GM18951 (cell line): Measurements from ENCODE around the gene EVA1A.

Experiments
- POLR2A ChIP-seq: IDR thresholded peaks from 4 replicates; pipeline ENCODE4 v1.6.1; 2011; ENCODE audit warnings: mild to moderate bottlenecking; ENCODE audit not compliant: insufficient read length, insufficient read depth; ENCODE audit errors: extremely low read depth
- in situ Hi-C: fragments of 300-500 bp; cut with MboI; formaldehyde crosslinking; loops from one replicate; pipeline ENCODE4 v1.12.0; 2022; ENCODE audit warnings: low sequenced_read_pairs, mixed read lengths, inconsistent platforms; ENCODE audit not compliant: unreplicated experiment

EVA1A gene

DNA sequence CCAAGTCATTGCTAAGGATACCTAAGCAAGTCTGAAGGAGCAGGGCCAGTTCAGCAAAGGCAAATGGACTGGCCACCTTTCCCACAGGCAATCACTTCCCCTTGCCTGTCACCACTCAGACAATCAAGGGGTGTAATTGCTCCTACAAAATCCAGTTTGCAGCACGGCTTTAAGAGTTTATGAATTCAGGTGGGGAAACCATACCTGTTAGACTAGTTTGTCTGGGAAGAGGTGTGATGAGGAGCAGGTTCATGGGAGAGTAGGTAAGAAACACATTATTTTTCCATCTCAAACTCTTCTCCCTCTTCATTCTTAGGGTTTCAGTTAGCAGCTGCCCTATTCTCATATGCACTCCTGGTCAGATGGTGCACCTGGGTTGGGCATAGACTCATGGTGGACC lies 102.5 kb downstream of the EVA1A start:
- in situ Hi-C loops = no loop called here
- TF ChIP-seq POLR2A = no peak

DNA sequence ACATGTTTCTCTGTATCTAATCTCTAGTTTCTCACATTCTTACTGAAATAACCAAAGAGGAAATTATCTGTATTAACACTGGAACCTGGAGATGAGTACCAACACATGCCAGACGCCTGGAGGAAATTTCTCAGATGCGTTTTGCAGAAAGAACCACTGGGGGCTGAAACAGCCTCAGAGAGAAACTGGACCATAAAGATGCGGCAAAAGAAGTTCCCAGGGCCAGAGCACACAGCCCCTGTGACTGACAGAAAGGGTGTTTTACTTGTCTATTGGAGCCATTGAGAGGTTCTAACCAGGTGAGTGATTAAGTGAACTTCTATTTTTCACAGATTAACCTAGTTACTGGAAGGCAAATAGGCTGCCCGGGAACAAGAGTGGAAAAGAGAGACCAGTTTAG lies 103.9 kb downstream of the EVA1A start:
- TF ChIP-seq POLR2A = no peak
- in situ Hi-C loops = no loop called here

DNA sequence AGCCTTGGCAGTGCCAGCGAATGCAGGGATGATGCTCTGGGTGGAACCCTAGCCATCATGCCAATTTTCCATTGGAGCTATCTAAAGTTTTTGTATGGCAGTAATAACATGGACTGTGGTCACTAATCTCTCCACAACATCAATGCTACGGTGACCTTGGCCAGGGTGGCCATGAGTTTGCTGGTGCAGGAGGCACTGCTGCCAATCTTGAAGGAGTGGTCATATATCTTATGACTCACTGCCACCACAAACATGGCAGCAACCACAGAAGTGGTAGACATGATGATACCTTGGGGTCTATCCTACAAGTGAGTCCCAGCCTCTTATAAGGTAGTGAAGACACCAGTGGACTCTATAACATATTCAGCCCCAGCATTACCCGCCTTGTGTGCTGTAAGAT lies 104.6 kb downstream of the EVA1A start:
- in situ Hi-C loops = no loop called here

DNA sequence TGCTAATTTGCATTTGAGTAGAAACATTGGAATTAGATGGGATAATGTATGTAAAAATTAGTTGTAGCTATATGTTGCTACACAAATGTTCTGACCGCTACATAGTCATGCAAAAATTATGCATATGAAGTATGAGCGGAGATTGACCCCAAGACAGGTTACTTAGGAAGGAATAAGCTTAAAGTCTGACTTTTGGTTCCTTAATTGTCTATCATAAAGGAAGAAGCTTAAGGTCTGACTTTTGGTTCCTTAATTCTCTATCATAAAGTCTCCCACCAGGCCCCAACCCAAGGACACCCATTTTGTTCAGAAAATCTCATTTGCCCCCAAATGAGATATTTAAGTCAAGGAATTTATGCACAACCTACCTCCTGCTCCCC lies 106.5 kb downstream of the EVA1A start:
- TF ChIP-seq POLR2A = no peak
- in situ Hi-C loops = no loop called here

More for the DNA sequence above, 104.6 kb downstream of the EVA1A start:
- TF ChIP-seq POLR2A = no peak

DNA sequence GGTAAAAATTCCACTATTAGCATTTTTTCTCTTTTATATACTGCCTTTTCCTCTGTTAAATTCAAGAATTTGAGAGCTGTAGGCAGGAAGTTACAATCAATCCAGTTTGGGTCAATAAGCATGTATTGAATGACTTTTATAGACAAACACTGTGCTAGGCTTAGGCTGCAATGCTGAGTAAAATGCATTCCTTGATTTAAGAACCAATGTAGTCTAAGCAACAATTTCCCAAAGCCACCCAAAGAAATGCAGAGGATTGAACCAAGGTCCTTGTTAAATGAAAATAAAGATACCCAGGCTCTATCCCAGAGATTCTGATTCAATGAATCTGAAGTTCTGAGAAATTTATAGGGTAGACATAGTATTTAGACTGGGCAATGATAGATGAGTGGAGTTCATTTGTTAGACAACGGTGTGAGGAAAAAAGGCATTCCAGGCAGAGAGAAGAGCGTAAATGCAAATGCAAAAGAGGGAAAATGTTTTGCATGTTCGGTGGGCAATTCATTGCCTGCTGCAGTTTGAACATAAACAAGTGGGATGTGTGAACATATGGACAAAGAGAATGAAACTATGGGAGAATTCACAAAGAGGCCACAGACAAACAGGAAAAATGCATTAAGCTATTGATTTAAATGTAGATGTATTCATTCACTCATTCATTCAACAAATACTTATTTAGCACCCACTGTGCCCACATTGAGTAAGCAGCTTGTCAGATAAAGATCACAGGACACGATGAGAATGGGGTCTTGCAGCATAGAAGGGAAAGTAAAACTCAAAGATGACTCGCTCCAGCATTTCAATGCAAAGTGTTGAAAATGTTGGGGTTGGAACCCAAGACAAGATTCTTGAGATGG lies 107.1 kb downstream of the EVA1A start:
- in situ Hi-C loops = no loop called here
- TF ChIP-seq POLR2A = no peak

DNA sequence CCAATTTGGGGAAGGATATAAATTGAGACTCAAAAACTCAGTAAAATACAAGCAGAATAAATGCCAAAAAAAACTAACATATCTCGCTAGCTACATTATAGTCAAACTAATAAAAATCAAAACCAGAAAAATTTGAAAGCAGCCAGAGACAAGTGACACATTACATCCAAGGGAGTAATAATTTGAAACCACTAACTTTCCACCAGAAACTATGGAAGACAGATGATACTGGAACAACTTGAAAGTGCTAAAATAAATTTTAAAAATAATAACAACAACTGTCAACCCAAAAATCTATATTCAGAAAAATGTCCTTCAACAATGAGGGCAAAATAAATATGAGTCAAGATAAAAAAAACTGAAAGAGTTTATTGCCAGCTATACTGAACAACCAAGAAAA lies 110.7 kb downstream of the EVA1A start:
- TF ChIP-seq POLR2A = no peak
- in situ Hi-C loops = no loop called here

DNA sequence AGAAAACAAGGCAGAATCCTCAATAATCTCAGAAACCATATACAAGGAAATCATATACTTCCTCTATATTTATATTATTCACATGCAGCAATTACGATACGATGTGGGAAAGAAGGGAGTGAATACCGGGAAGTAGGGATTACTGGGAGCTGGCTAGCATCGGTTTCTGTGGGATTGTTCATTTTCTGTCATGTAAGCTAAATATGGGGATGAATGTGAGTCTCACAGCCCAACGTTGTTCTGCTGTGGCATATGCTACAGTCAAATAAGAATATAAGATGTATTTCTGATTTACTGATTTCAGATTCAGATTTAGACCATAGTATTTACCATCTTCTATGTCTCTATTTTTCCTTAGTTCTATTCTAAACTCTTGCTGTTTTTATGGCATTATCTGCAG lies 113.6 kb downstream of the EVA1A start:
- in situ Hi-C loops = no loop called here
- TF ChIP-seq POLR2A = no peak
